CD4-positive, alpha-beta memory T cell (primary cell): Measurements from ENCODE around the gene CDK5R2. TPM values are rescaled to one million over a fixed set of nuclear protein-coding genes. Genes with fewer than 3 reads are reported as not detected.

Source experiments
- CTCF ChIA-PET: fragments of 350-600 bp; sonication (Branson Sonifier 250); formaldehyde crosslinking; loops from one replicate; lab custom pipeline; 2021; ENCODE audit warnings: inconsistent platforms; ENCODE audit not compliant: partially characterized antibody; lab: Charles Lee
- POLR2A ChIA-PET: fragments of 350-600 bp; sonication (Branson Sonifier 250); formaldehyde crosslinking; loops from one replicate; lab custom pipeline; 2021; ENCODE audit not compliant: partially characterized antibody; lab: Charles Lee
- DNase-seq, 5 donors: peaks; one replicate each; pipeline versions ENCODE4 v3.0.0 to v3.0.0-alpha.2; 2020 to 2022; ENCODE audit warnings: mixed read lengths in 1 of 5
- H3K27ac ChIP-seq: one replicate; pipeline ENCODE4 v1.7.0; 2013; ENCODE audit warnings: low read depth, low read length
- H3K27me3 ChIP-seq: 2 replicates; pipeline ENCODE4 v1.7.0; 2013; ENCODE audit warnings: mild to moderate bottlenecking, low read length, moderate library complexity; ENCODE audit not compliant: insufficient read depth
- H3K36me3 ChIP-seq: 2 replicates; pipeline ENCODE4 v1.7.0; 2013; ENCODE audit warnings: mild to moderate bottlenecking, low read length, moderate library complexity; ENCODE audit not compliant: insufficient read depth
- H3K4me1 ChIP-seq: 2 replicates; pipeline ENCODE4 v1.7.0; 2013; ENCODE audit warnings: mild to moderate bottlenecking, low read length, moderate library complexity; ENCODE audit not compliant: insufficient read depth
- H3K4me3 ChIP-seq, 2 donors: one replicate each; pipeline ENCODE4 v1.7.0; 2013; ENCODE audit warnings: low read length in 2 of 2, mild to moderate bottlenecking in 1 of 2
- H3K9me3 ChIP-seq, 2 donors: one replicate each; pipeline ENCODE4 v1.7.0; 2013; ENCODE audit warnings: low read length in 2 of 2, control low read depth in 1 of 2; ENCODE audit not compliant: control insufficient read depth in 1 of 2
- H3K27ac Mint-ChIP-seq, 7 donors: one replicate each; pipeline ENCODE4 v1.8.0; 2020 to 2021; ENCODE audit warnings: mixed read lengths in 7 of 7, mild to moderate bottlenecking in 6 of 7, inconsistent platforms in 3 of 7, moderate library complexity in 3 of 7
- H3K27me3 Mint-ChIP-seq, 2 donors: one replicate each; pipeline ENCODE4 v1.8.0; 2020 to 2021; ENCODE audit warnings: mixed read lengths in 2 of 2
- H3K36me3 Mint-ChIP-seq, 2 donors: one replicate each; pipeline ENCODE4 v1.8.0; 2020 to 2021; ENCODE audit warnings: mixed read lengths in 2 of 2, inconsistent platforms in 1 of 2, mild to moderate bottlenecking in 1 of 2
- H3K4me1 Mint-ChIP-seq, 4 donors: one replicate each; pipeline ENCODE4 v1.8.0; 2020 to 2021; ENCODE audit warnings: mixed read lengths in 4 of 4, mild to moderate bottlenecking in 1 of 4
- H3K4me3 Mint-ChIP-seq, 8 donors: one replicate each; pipeline ENCODE4 v1.8.0; 2020 to 2021; ENCODE audit warnings: mixed read lengths in 8 of 8, mild to moderate bottlenecking in 7 of 8, moderate library complexity in 6 of 8, inconsistent platforms in 3 of 8
- H3K9me3 Mint-ChIP-seq, 8 donors: one replicate each; pipeline ENCODE4 v1.8.0; 2020 to 2021; ENCODE audit warnings: mixed read lengths in 8 of 8, mild to moderate bottlenecking in 5 of 8, inconsistent platforms in 3 of 8, moderate library complexity in 1 of 8
- intact Hi-C: fragments of 100-400 bp; cut with micrococcal nuclease; formaldehyde crosslinking; loops from one replicate; pipeline ENCODE4 v1.15.1; 2023
- polyA plus RNA-seq, 2 donors: library from polyadenylated mRNA; unstranded; fragments of 300-500 nt; fragmentation: Illumina TruSeq; gene quantifications; one replicate each; pipeline ENCODE4 v1.2.3, GENCODE V29; 2021
- total RNA-seq, 2 experiments: library from RNA; stranded (reverse); gene quantifications; one replicate each; pipeline ENCODE4 v1.2.3, GENCODE V29; 2021

CDK5R2 gene
- total and polyA plus RNA-seq, 4 experiments from 2014 or later: not detected

- Mint-ChIP-seq H3K36me3 (no peaks in the 10 kb centered on the region), H3K9me3 (peaks cover 0 to 8% (median 1%) of the 10 kb centered on the region in 8 donors), H3K4me1 (peaks cover 8 to 31% (median 19%) of the 10 kb centered on the region in 4 donors), H3K27me3 (peaks cover 61 to 62% of the 10 kb centered on the region in 2 donors), H3K4me3 (peak overlapping the region in 3 of 8 donors; percentile 10 to 56 (median 30)), H3K27ac (no peak overlapping the region)
- DNase-seq: no peak
- ChIA-PET CTCF (no interaction called here), POLR2A (no interaction called here)
- Histone ChIP-seq H3K27me3 (peaks cover 48% of the 10 kb centered on the region), H3K9me3 (no peaks in the 10 kb centered on the region), H3K4me3 (no peak overlapping the region), H3K36me3 (no peaks in the 10 kb centered on the region), H3K4me1 (peaks cover 27% of the 10 kb centered on the region), H3K27ac (no peak overlapping the region)
- intact Hi-C loops: no loop called here
Measured at GRCh38 chr2:218961651-218962570, 2.4 kb downstream of the CDK5R2 start.

GRCh38 chr2:218962859-218963492 lies 3.5 kb downstream of the CDK5R2 start:
- peak overlapping the region in 1 of 7 donors; percentile 27 for H3K27ac Mint-ChIP-seq
- peak overlapping the region in 2 of 8 donors; percentile 30 to 52 for H3K4me3 Mint-ChIP-seq
- Histone ChIP-seq H3K27ac (no peak overlapping the region), H3K27me3 (peaks cover 47% of the 10 kb centered on the region), H3K4me1 (peaks cover 27% of the 10 kb centered on the region), H3K9me3 (no peaks in the 10 kb centered on the region), H3K4me3 (no peak overlapping the region), H3K36me3 (no peaks in the 10 kb centered on the region)
- peaks cover 56% of the 10 kb centered on the region in 2 donors for H3K27me3 Mint-ChIP-seq
- intact Hi-C loops: no loop called here
- CTCF ChIA-PET: no interaction called here
- POLR2A ChIA-PET: no interaction called here
- peaks cover 0 to 8% (median 1%) of the 10 kb centered on the region in 8 donors for H3K9me3 Mint-ChIP-seq
- no peaks in the 10 kb centered on the region for H3K36me3 Mint-ChIP-seq
- DNase-seq: peak; percentile 46 to 59 (median 53)
- peaks cover 8 to 31% (median 17%) of the 10 kb centered on the region in 4 donors for H3K4me1 Mint-ChIP-seq

- ChIA-PET POLR2A (no interaction called here), CTCF (no interaction called here)
- intact Hi-C loops: no loop called here
- H3K36me3 ChIP-seq: no peaks in the 10 kb centered on the region
- Mint-ChIP-seq H3K27me3 (peaks cover 53 to 54% of the 10 kb centered on the region in 2 donors), H3K36me3 (no peaks in the 10 kb centered on the region), H3K27ac (peak overlapping the region in 1 of 7 donors; percentile 49), H3K4me3 (no peak overlapping the region), H3K9me3 (peaks cover 0 to 8% (median 1%) of the 10 kb centered on the region in 8 donors), H3K4me1 (peaks cover 8 to 30% (median 14%) of the 10 kb centered on the region in 4 donors)
- H3K4me3 ChIP-seq: no peak overlapping the region
- DNase-seq: no peak
- peaks cover 27% of the 10 kb centered on the region for H3K4me1 ChIP-seq
- no peak overlapping the region for H3K27ac ChIP-seq
- peaks cover 41% of the 10 kb centered on the region for H3K27me3 ChIP-seq
- no peaks in the 10 kb centered on the region for H3K9me3 ChIP-seq
Measured at GRCh38 chr2:218963601-218964000, 4.1 kb downstream of the CDK5R2 start.

GRCh38 chr2:218964041-218964771 lies 4.7 kb downstream of the CDK5R2 start:
- POLR2A ChIA-PET: no interaction called here
- H3K9me3 Mint-ChIP-seq: peaks cover 0 to 8% (median 1%) of the 10 kb centered on the region in 8 donors
- peaks cover 51% of the 10 kb centered on the region in 2 donors for H3K27me3 Mint-ChIP-seq
- H3K27ac Mint-ChIP-seq: no peak overlapping the region
- no peak overlapping the region for H3K4me3 Mint-ChIP-seq
- CTCF ChIA-PET: interaction anchor here (2.1 to 2.4 kb wide), 2 partner anchors 11 to 13 kb away, joined by 6 to 7 read pairs; no protein-coding TSS in a partner anchor
- H3K36me3 Mint-ChIP-seq: no peaks in the 10 kb centered on the region
- Histone ChIP-seq H3K27ac (no peak overlapping the region), H3K27me3 (peaks cover 39% of the 10 kb centered on the region), H3K4me1 (peaks cover 26% of the 10 kb centered on the region), H3K36me3 (no peaks in the 10 kb centered on the region), H3K9me3 (no peaks in the 10 kb centered on the region), H3K4me3 (no peak overlapping the region)
- H3K4me1 Mint-ChIP-seq: peaks cover 8 to 24% (median 10%) of the 10 kb centered on the region in 4 donors
- intact Hi-C loops: no loop called here
- DNase-seq: no peak

- peaks cover 12% of the 10 kb centered on the region for H3K27me3 ChIP-seq
- CTCF ChIA-PET: interaction anchor here (1.8 kb wide), 1 partner anchor 9 kb away, joined by 7 read pairs; no protein-coding TSS in a partner anchor
Measured at GRCh38 chr2:218970894-218971293, 11.4 kb downstream of the CDK5R2 start.

GRCh38 chr2:218975060-218975777 lies 15.8 kb downstream of the CDK5R2 start:
- H3K9me3 Mint-ChIP-seq: peaks cover 0 to 3% (median 0%) of the 10 kb centered on the region in 8 donors
- no peak overlapping the region for H3K27ac Mint-ChIP-seq
- H3K4me3 Mint-ChIP-seq: no peak overlapping the region
- no peaks in the 10 kb centered on the region for H3K36me3 Mint-ChIP-seq
- CTCF ChIA-PET: interaction anchor here (0.6 to 4.2 kb wide), 8 partner anchors 10 to 988 kb away, joined by 3 to 14 read pairs (median 3); no protein-coding TSS in a partner anchor
- intact Hi-C loops: no loop called here
- POLR2A ChIA-PET: no interaction called here
- no peak for DNase-seq
- H3K27me3 Mint-ChIP-seq: peaks cover 48 to 68% of the 10 kb centered on the region in 2 donors
- H3K36me3 ChIP-seq: no peaks in the 10 kb centered on the region
- H3K4me1 Mint-ChIP-seq: peaks cover 0 to 7% (median 3%) of the 10 kb centered on the region in 4 donors
- no peak overlapping the region for H3K4me3 ChIP-seq
- H3K9me3 ChIP-seq: no peaks in the 10 kb centered on the region
- H3K4me1 ChIP-seq: peaks cover 8% of the 10 kb centered on the region
- peaks cover 12% of the 10 kb centered on the region for H3K27me3 ChIP-seq
- no peak overlapping the region for H3K27ac ChIP-seq

More at GRCh38 chr2:218970894-218971293, 11.4 kb downstream of the CDK5R2 start:
- Histone ChIP-seq H3K4me3 (no peak overlapping the region), H3K9me3 (no peaks in the 10 kb centered on the region), H3K4me1 (no peaks in the 10 kb centered on the region), H3K36me3 (no peaks in the 10 kb centered on the region), H3K27ac (no peak overlapping the region)
- no peak overlapping the region for H3K27ac Mint-ChIP-seq
- no peaks in the 10 kb centered on the region for H3K36me3 Mint-ChIP-seq
- peaks cover 35 to 48% of the 10 kb centered on the region in 2 donors for H3K27me3 Mint-ChIP-seq
- H3K4me3 Mint-ChIP-seq: no peak overlapping the region
- intact Hi-C loops: no loop called here
- DNase-seq: no peak
- POLR2A ChIA-PET: no interaction called here
- H3K4me1 Mint-ChIP-seq: no peaks in the 10 kb centered on the region
- peaks cover 0 to 2% (median 0%) of the 10 kb centered on the region in 8 donors for H3K9me3 Mint-ChIP-seq
